HEK293 (cell line): ENCODE results near the gene PLCG2.

Experiments used
- CTCF ChIA-PET: fragments of 350-600 bp; formaldehyde crosslinking; extraction: SDS; loops from one replicate; lab custom pipeline; 2021; ENCODE audit warnings: antibody characterized with exemption; lab: Yijun Ruan, JAX
- POLR2A ChIA-PET: fragments of 300-600 bp; formaldehyde crosslinking; extraction: SDS; loops from one replicate; lab custom pipeline; 2020; ENCODE audit warnings: antibody characterized with exemption, inconsistent platforms; lab: Yijun Ruan, JAX
- H3K27ac ChIP-seq: fragments of 200-500 bp; sonication (Bioruptor generic); 2 replicates; pipeline ENCODE4 v1.5.1; 2014; ENCODE audit warnings: low read depth, low read length, control low read depth, inconsistent platforms; ENCODE audit errors: extremely low read depth
- H3K36me3 ChIP-seq, 2 experiments: fragments of 200-500 bp in 1 of 2; sonication (Bioruptor generic) in 1 of 2; 1 replicate in 1 of 2; 2 replicates in 1 of 2; pipeline ENCODE4 v1.5.1; 2014 to 2017; ENCODE audit warnings: inconsistent platforms in 2 of 2, low read length in 2 of 2; ENCODE audit not compliant: control insufficient read depth in 2 of 2, insufficient read depth in 1 of 2
- H3K4me1 ChIP-seq: fragments of 200-500 bp; sonication (Bioruptor generic); 2 replicates; pipeline ENCODE4 v1.5.1; 2014; ENCODE audit warnings: mild to moderate bottlenecking, low read length, inconsistent platforms; ENCODE audit not compliant: control insufficient read depth, insufficient read depth
- H3K4me3 ChIP-seq: 2 replicates; pipeline ENCODE4 v1.5.1; 2011; ENCODE audit warnings: low read depth, mild to moderate bottlenecking, control low read depth, low read length, moderate library complexity
- H3K9me3 ChIP-seq: fragments of 200-500 bp; sonication (Bioruptor generic); 2 replicates; pipeline ENCODE4 v1.5.1; 2014; ENCODE audit warnings: low read depth, low read length, inconsistent platforms; ENCODE audit not compliant: control insufficient read depth, insufficient read depth
- EGR2 ChIP-seq: fragments of 450-650 bp; formaldehyde crosslinking; IDR thresholded peaks from 2 replicates; pipeline ENCODE4 v1.5.1; 2016; ENCODE audit warnings: low read depth, missing biosample characterization, missing genetic modification characterization
- KLF1 ChIP-seq: fragments of 450-650 bp; formaldehyde crosslinking; IDR thresholded peaks from 2 replicates; pipeline ENCODE4 v1.5.1; 2016; ENCODE audit warnings: missing biosample characterization, missing genetic modification characterization
- KLF16 ChIP-seq: fragments of 450-650 bp; formaldehyde crosslinking; IDR thresholded peaks from 2 replicates; pipeline ENCODE4 v1.5.1; 2017; ENCODE audit warnings: missing biosample characterization, missing genetic modification characterization
- KLF8 ChIP-seq: fragments of 450-650 bp; formaldehyde crosslinking; IDR thresholded peaks from 2 replicates; pipeline ENCODE4 v1.5.1; 2016; ENCODE audit warnings: missing biosample characterization, missing genetic modification characterization
- MZF1 ChIP-seq: fragments of 450-650 bp; formaldehyde crosslinking; IDR thresholded peaks from 2 replicates; pipeline ENCODE4 v1.5.1; 2017; ENCODE audit warnings: missing biosample characterization, missing genetic modification characterization, borderline replicate concordance
- PRDM10 ChIP-seq: fragments of 450-650 bp; formaldehyde crosslinking; IDR thresholded peaks from 2 replicates; pipeline ENCODE4 v1.5.1; 2016; ENCODE audit warnings: missing biosample characterization, missing genetic modification characterization
- SETDB1 ChIP-seq: IDR thresholded peaks from one replicate; pipeline ENCODE4 v1.6.1; 2017; ENCODE audit warnings: mild to moderate bottlenecking, low read length, moderate library complexity, mixed read lengths; ENCODE audit not compliant: insufficient read length
- SP3 ChIP-seq: fragments of 450-650 bp; formaldehyde crosslinking; IDR thresholded peaks from 2 replicates; pipeline ENCODE4 v1.5.1; 2016; ENCODE audit warnings: missing biosample characterization, missing genetic modification characterization
- TCF7L2 ChIP-seq: IDR thresholded peaks from 2 replicates; pipeline ENCODE4 v1.6.1; 2011; ENCODE audit warnings: low read depth, mild to moderate bottlenecking, inconsistent platforms, low read length, moderate library complexity, borderline replicate concordance
- ZBTB20 ChIP-seq: fragments of 450-650 bp; formaldehyde crosslinking; IDR thresholded peaks from 2 replicates; pipeline ENCODE4 v1.5.1; 2016; ENCODE audit warnings: missing biosample characterization, missing genetic modification characterization
- ZNF132 ChIP-seq: fragments of 450-650 bp; formaldehyde crosslinking; IDR thresholded peaks from 2 replicates; pipeline ENCODE4 v1.5.1; 2017; ENCODE audit warnings: missing biosample characterization, missing genetic modification characterization, borderline replicate concordance
- ZNF133 ChIP-seq: fragments of 450-650 bp; formaldehyde crosslinking; IDR thresholded peaks from 2 replicates; pipeline ENCODE4 v1.5.1; 2016; ENCODE audit warnings: missing biosample characterization, missing genetic modification characterization
- ZNF202 ChIP-seq: fragments of 450-650 bp; formaldehyde crosslinking; IDR thresholded peaks from 2 replicates; pipeline ENCODE4 v1.5.1; 2016; ENCODE audit warnings: missing biosample characterization, missing genetic modification characterization, borderline replicate concordance
- ZNF24 ChIP-seq: fragments of 450-650 bp; formaldehyde crosslinking; IDR thresholded peaks from 2 replicates; pipeline ENCODE4 v1.5.1; 2016; ENCODE audit warnings: missing biosample characterization, missing genetic modification characterization
- ZNF311 ChIP-seq: fragments of 450-650 bp; formaldehyde crosslinking; IDR thresholded peaks from 2 replicates; pipeline ENCODE4 v1.5.1; 2017; ENCODE audit warnings: missing biosample characterization, missing genetic modification characterization, borderline replicate concordance
- ZNF324 ChIP-seq: fragments of 450-650 bp; formaldehyde crosslinking; IDR thresholded peaks from 2 replicates; pipeline ENCODE4 v1.5.1; 2016; ENCODE audit warnings: missing biosample characterization, missing genetic modification characterization
- ZNF362 ChIP-seq: fragments of 450-650 bp; formaldehyde crosslinking; IDR thresholded peaks from 2 replicates; pipeline ENCODE4 v1.5.1; 2016; ENCODE audit warnings: missing biosample characterization, missing genetic modification characterization
- ZNF391 ChIP-seq: fragments of 450-650 bp; formaldehyde crosslinking; IDR thresholded peaks from 2 replicates; pipeline ENCODE4 v1.5.1; 2016; ENCODE audit warnings: low read depth, missing biosample characterization, missing genetic modification characterization, borderline replicate concordance
- ZNF404 ChIP-seq: fragments of 450-650 bp; formaldehyde crosslinking; IDR thresholded peaks from 2 replicates; pipeline ENCODE4 v1.5.1; 2017; ENCODE audit warnings: missing biosample characterization, missing genetic modification characterization
- ZNF510 ChIP-seq: fragments of 450-650 bp; formaldehyde crosslinking; IDR thresholded peaks from 2 replicates; pipeline ENCODE4 v1.5.1; 2018; ENCODE audit warnings: mild to moderate bottlenecking, missing genetic modification characterization, missing biosample characterization; ENCODE audit not compliant: insufficient replicate concordance
- ZNF521 ChIP-seq: fragments of 450-650 bp; formaldehyde crosslinking; IDR thresholded peaks from 2 replicates; pipeline ENCODE4 v1.5.1; 2017; ENCODE audit warnings: missing biosample characterization, mild to moderate bottlenecking, missing genetic modification characterization
- ZNF561 ChIP-seq: fragments of 450-650 bp; IDR thresholded peaks from 2 replicates; pipeline ENCODE4 v1.5.1; 2018; ENCODE audit warnings: missing biosample characterization, missing genetic modification characterization, borderline replicate concordance
- ZNF585B ChIP-seq: fragments of 450-650 bp; formaldehyde crosslinking; IDR thresholded peaks from 2 replicates; pipeline ENCODE4 v1.5.1; 2016; ENCODE audit warnings: missing biosample characterization, missing genetic modification characterization
- ZNF677 ChIP-seq: fragments of 450-650 bp; IDR thresholded peaks from 2 replicates; pipeline ENCODE4 v1.5.0; 2018; ENCODE audit warnings: missing biosample characterization, mild to moderate bottlenecking, missing genetic modification characterization, moderate library complexity
- ZSCAN18 ChIP-seq: fragments of 450-650 bp; formaldehyde crosslinking; IDR thresholded peaks from 2 replicates; pipeline ENCODE4 v1.5.1; 2016; ENCODE audit warnings: missing biosample characterization, missing genetic modification characterization
- ZSCAN30 ChIP-seq: fragments of 450-650 bp; IDR thresholded peaks from 2 replicates; pipeline ENCODE4 v1.5.1; 2018; ENCODE audit warnings: missing biosample characterization, mild to moderate bottlenecking, missing genetic modification characterization, moderate library complexity
- TF ChIP-seq, protein P1 (sequence below): fragments of 450-650 bp; formaldehyde crosslinking; IDR thresholded peaks from 2 replicates; pipeline ENCODE4 v1.5.1; 2016; ENCODE audit warnings: missing biosample characterization, missing genetic modification characterization
- TF ChIP-seq, protein P2 (sequence below): fragments of 450-650 bp; formaldehyde crosslinking; IDR thresholded peaks from 2 replicates; pipeline ENCODE4 v1.5.1; 2016; ENCODE audit warnings: missing biosample characterization, missing genetic modification characterization

The PLCG2 gene

GRCh38 chr16:81832801-81833547 is 53.9 kb downstream of the PLCG2 start:
- TF ChIP-seq ZNF585B = no peak
- no peak for TF ChIP-seq ZNF561
- no peak for TF ChIP-seq ZNF677 (tag by site-specific recombination)
- no peak for TF ChIP-seq ZNF311 (tag by site-specific recombination)
- TF ChIP-seq SETDB1 = no peak
- no peak for TF ChIP-seq ZNF391 (tag by site-specific recombination)
- TF ChIP-seq ZNF132 (tag by site-specific recombination) = no peak
- no peak for TF ChIP-seq KLF8
- TF ChIP-seq MZF1 (tag by site-specific recombination) = no peak
- TF ChIP-seq ZSCAN18 = no peak
- no peak for TF ChIP-seq PRDM10 (tag by site-specific recombination)
- TF ChIP-seq ZBTB20 (tag by site-specific recombination) = no peak
- no peak for TF ChIP-seq ZNF521
- TF ChIP-seq ZNF133 (tag by site-specific recombination) = no peak
- no peak for TF ChIP-seq ZNF202 (tag by site-specific recombination)
- no peak for TF ChIP-seq ZNF24 (tag by site-specific recombination)
- TF ChIP-seq TCF7L2 = no peak
- TF ChIP-seq ZNF404 (tag by site-specific recombination) = no peak
- H3K4me1 ChIP-seq = no peaks in the 10 kb centered on the region
- H3K4me3 ChIP-seq = no peak overlapping the region
- no peaks in the 10 kb centered on the region for H3K9me3 ChIP-seq
- no peaks in the 10 kb centered on the region; a peak in 1 of 3 replicates for H3K36me3 ChIP-seq
- ChIA-PET POLR2A (no interaction called here), CTCF (interaction anchor here (0.6 kb wide), 1 partner anchor 52 kb away, joined by 3 read pairs; no protein-coding TSS in a partner anchor)
- no peak overlapping the region for H3K27ac ChIP-seq

DNA sequence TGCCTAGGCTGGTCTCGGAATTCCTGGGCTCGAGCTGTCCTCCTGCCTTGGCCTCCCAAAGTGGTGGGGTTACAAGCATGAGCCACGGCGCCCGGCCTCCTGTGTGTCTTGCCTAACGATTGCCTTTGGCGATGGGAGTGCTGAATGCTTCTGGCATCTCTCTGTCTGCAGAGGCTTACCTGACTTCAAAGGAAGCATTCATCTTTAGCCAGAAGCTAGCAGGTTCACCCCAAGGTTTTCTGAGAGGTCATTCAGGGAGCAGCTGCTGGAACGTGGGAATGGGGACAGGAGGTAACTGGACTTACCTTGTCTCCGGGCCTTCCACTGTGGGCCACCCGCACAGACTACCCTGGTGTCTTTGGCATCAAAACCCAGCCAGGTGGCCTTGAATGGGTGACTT is 54.7 kb downstream of the PLCG2 start:
- Histone ChIP-seq H3K4me3 (no peak overlapping the region), H3K36me3 (no peaks in the 10 kb centered on the region), H3K4me1 (no peaks in the 10 kb centered on the region), H3K9me3 (no peaks in the 10 kb centered on the region), H3K27ac (no peak overlapping the region)
- POLR2A ChIA-PET = no interaction called here
- CTCF ChIA-PET = no interaction called here
- TF ChIP-seq SP3 (no peak), ZNF362 (tag by site-specific recombination) (no peak), ZSCAN30 (tag by site-specific recombination) (no peak), ZNF677 (tag by site-specific recombination) (no peak), KLF16 (no peak), EGR2 (no peak), ZNF324 (no peak), ZNF510 (tag by site-specific recombination) (no peak), KLF1 (no peak)
- TF ChIP-seq, protein P1, sequence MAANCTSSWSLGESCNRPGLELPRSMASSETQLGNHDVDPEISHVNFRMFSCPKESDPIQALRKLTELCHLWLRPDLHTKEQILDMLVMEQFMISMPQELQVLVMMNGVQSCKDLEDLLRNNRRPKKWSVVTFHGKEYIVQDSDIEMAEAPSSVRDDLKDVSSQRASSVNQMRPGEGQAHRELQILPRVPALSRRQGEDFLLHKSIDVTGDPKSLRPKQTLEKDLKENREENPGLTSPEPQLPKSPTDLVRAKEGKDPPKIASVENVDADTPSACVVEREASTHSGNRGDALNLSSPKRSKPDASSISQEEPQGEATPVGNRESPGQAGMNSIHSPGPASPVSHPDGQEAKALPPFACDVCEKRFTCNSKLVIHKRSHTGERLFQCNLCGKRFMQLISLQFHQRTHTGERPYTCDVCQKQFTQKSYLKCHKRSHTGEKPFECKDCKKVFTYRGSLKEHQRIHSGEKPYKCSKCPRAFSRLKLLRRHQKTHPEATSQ (tag by site-specific recombination) = no peak
- TF ChIP-seq, protein P2, sequence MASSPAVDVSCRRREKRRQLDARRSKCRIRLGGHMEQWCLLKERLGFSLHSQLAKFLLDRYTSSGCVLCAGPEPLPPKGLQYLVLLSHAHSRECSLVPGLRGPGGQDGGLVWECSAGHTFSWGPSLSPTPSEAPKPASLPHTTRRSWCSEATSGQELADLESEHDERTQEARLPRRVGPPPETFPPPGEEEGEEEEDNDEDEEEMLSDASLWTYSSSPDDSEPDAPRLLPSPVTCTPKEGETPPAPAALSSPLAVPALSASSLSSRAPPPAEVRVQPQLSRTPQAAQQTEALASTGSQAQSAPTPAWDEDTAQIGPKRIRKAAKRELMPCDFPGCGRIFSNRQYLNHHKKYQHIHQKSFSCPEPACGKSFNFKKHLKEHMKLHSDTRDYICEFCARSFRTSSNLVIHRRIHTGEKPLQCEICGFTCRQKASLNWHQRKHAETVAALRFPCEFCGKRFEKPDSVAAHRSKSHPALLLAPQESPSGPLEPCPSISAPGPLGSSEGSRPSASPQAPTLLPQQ = no peak
